ENCODE measurements around the gene LDHAL6B. TPM values are rescaled to one million over a fixed set of nuclear protein-coding genes. Genes with fewer than 3 reads are reported as not detected.

Gene LDHAL6B
- 0.07 TPM for polyA plus RNA-seq (2013, experiment 1 of 2)
- polyA plus RNA-seq (2013, experiment 2 of 2), result 0.11 TPM

GRCh38 chr15:59206623-59207183, at the start of gene LDHAL6B:
TSS of gene LDHAL6B (plus strand) at chr15:59206843. CDS start at chr15:59206941, 98 bp downstream.
- no peak within 1 kb of the TSS for H3K14ac ChIP-seq (ENCODE audit: low read length)
- no peak within 1 kb of the TSS for H3K4ac ChIP-seq (ENCODE audit: low read length)
- H3K27ac ChIP-seq (replicated peaks; ENCODE audit: low read length), result no peak within 1 kb of the TSS
- no peak within 1 kb of the TSS for H2AFZ ChIP-seq (ENCODE audit: low read length)
- H3K18ac ChIP-seq (ENCODE audit: low read length), result no peak within 1 kb of the TSS
- no peak within 1 kb of the TSS for H4K91ac ChIP-seq (ENCODE audit: low read depth, low read length, poor library complexity)
- H2BK15ac ChIP-seq (ENCODE audit: low read length), result no peak within 1 kb of the TSS
- H3K23ac ChIP-seq (ENCODE audit: low read depth, low read length, poor library complexity), result peak within 1 kb of the TSS; percentile 69
- no peak within 1 kb of the TSS for H2AK5ac ChIP-seq (ENCODE audit: low read depth, low read length)
- no peak within 1 kb of the TSS for H3K4me3 ChIP-seq (ENCODE audit: low read length in 2 of 2)
- H3K27me3 ChIP-seq (ENCODE audit: control insufficient read depth in 3 of 3, insufficient read depth in 3 of 3, low read depth in 1 of 3, low read length in 3 of 3), result no peaks in the 10 kb centered on the region
- H2BK5ac ChIP-seq (ENCODE audit: low read length), result no peak within 1 kb of the TSS
- DNase-seq (ENCODE audit: low spot score), result no peak
- no peak within 1 kb of the TSS for H3K4me2 ChIP-seq (ENCODE audit: insufficient read depth, low read length, poor library complexity, severe bottlenecking)
- H3K79me1 ChIP-seq (ENCODE audit: low read depth, low read length), result no peaks in the 10 kb centered on the region
- no CpG with 5 or more reads among the region's 30 CpGs for WGBS, 2 donors (ENCODE audit: extremely low coverage in 2 of 2, insufficient read length in 2 of 2, insufficient replicate concordance in 1 of 2)
- peaks cover 0 to 1% of the 10 kb centered on the region in 2 donors for H3K4me1 ChIP-seq (ENCODE audit: control insufficient read depth in 2 of 2, insufficient read depth in 1 of 2, low read depth in 1 of 2, low read length in 2 of 2)
- H4K8ac ChIP-seq (ENCODE audit: low read depth, low read length), result no peak within 1 kb of the TSS
- peaks cover 2 to 64% of the 10 kb centered on the region in 2 donors for H3K36me3 ChIP-seq (replicated peaks in 1 of 2; ENCODE audit: control insufficient read depth in 2 of 2, insufficient read depth in 2 of 2, low read length in 2 of 2)
- no peak within 1 kb of the TSS for H2BK120ac ChIP-seq (ENCODE audit: low read depth, low read length)
- H3K9me3 ChIP-seq (replicated peaks in 1 of 2; ENCODE audit: control insufficient read depth in 2 of 2, insufficient read depth in 1 of 2, low read depth in 1 of 2, low read length in 2 of 2), result no peaks in the 10 kb centered on the region
- no peak within 1 kb of the TSS for H3K9ac ChIP-seq (ENCODE audit: low read depth, low read length, poor library complexity)
- H2BK12ac ChIP-seq (ENCODE audit: low read length), result no peak within 1 kb of the TSS

GRCh38 chr15:59157396-59157795, 49.2 kb upstream of the LDHAL6B start:
- Histone ChIP-seq H3K27ac (replicated peaks; ENCODE audit: low read length) (no peak overlapping the region), H3K23ac (ENCODE audit: low read depth, low read length, poor library complexity) (no peak overlapping the region), H3K9me3 (replicated peaks in 1 of 2; ENCODE audit: control insufficient read depth in 2 of 2, insufficient read depth in 1 of 2, low read depth in 1 of 2, low read length in 2 of 2) (no peaks in the 10 kb centered on the region), H2BK15ac (ENCODE audit: low read length) (no peak overlapping the region), H3K9ac (ENCODE audit: low read depth, low read length, poor library complexity) (no peak overlapping the region), H2BK5ac (ENCODE audit: low read length) (no peak overlapping the region), H3K4me3 (ENCODE audit: low read length in 2 of 2) (no peak overlapping the region), H3K4ac (ENCODE audit: low read length) (no peak overlapping the region), H2BK12ac (ENCODE audit: low read length) (no peak overlapping the region), H2AFZ (ENCODE audit: low read length) (no peak overlapping the region), H4K91ac (ENCODE audit: low read depth, low read length, poor library complexity) (no peak overlapping the region), H2AK5ac (ENCODE audit: low read depth, low read length) (no peak overlapping the region), H3K27me3 (ENCODE audit: control insufficient read depth in 3 of 3, insufficient read depth in 3 of 3, low read depth in 1 of 3, low read length in 3 of 3) (no peaks in the 10 kb centered on the region), H2BK120ac (ENCODE audit: low read depth, low read length) (no peak overlapping the region), H3K79me1 (ENCODE audit: low read depth, low read length) (no peaks in the 10 kb centered on the region), H3K4me1 (ENCODE audit: control insufficient read depth in 2 of 2, insufficient read depth in 1 of 2, low read depth in 1 of 2, low read length in 2 of 2) (peaks cover 0 to 2% of the 10 kb centered on the region in 2 donors), H3K4me2 (ENCODE audit: insufficient read depth, low read length, poor library complexity, severe bottlenecking) (no peak overlapping the region), H3K14ac (ENCODE audit: low read length) (no peak overlapping the region), H4K8ac (ENCODE audit: low read depth, low read length) (no peak overlapping the region), H3K18ac (ENCODE audit: low read length) (no peak overlapping the region), H3K36me3 (replicated peaks in 1 of 2; ENCODE audit: control insufficient read depth in 2 of 2, insufficient read depth in 2 of 2, low read length in 2 of 2) (peaks cover 9 to 80% of the 10 kb centered on the region in 2 donors)
- DNase-seq (ENCODE audit: low spot score), result no peak
- no CpG with 5 or more reads among the region's 5 CpGs for WGBS, 2 donors (ENCODE audit: extremely low coverage in 2 of 2, insufficient read length in 2 of 2, insufficient replicate concordance in 1 of 2)

- no CpG with 5 or more reads among the region's 9 CpGs for WGBS, 2 donors (ENCODE audit: extremely low coverage in 2 of 2, insufficient read length in 2 of 2, insufficient replicate concordance in 1 of 2)
- Histone ChIP-seq H3K79me1 (ENCODE audit: low read depth, low read length) (no peaks in the 10 kb centered on the region), H3K9me3 (replicated peaks in 1 of 2; ENCODE audit: control insufficient read depth in 2 of 2, insufficient read depth in 1 of 2, low read depth in 1 of 2, low read length in 2 of 2) (no peaks in the 10 kb centered on the region), H4K8ac (ENCODE audit: low read depth, low read length) (no peak overlapping the region), H3K4me2 (ENCODE audit: insufficient read depth, low read length, poor library complexity, severe bottlenecking) (no peak overlapping the region), H3K36me3 (replicated peaks in 1 of 2; ENCODE audit: control insufficient read depth in 2 of 2, insufficient read depth in 2 of 2, low read length in 2 of 2) (peaks cover 9 to 74% of the 10 kb centered on the region in 2 donors), H2BK12ac (ENCODE audit: low read length) (no peak overlapping the region), H3K23ac (ENCODE audit: low read depth, low read length, poor library complexity) (no peak overlapping the region), H3K4me3 (ENCODE audit: low read length in 2 of 2) (no peak overlapping the region), H3K14ac (ENCODE audit: low read length) (no peak overlapping the region), H2AFZ (ENCODE audit: low read length) (no peak overlapping the region), H2BK15ac (ENCODE audit: low read length) (no peak overlapping the region), H3K27me3 (ENCODE audit: control insufficient read depth in 3 of 3, insufficient read depth in 3 of 3, low read depth in 1 of 3, low read length in 3 of 3) (no peaks in the 10 kb centered on the region), H3K9ac (ENCODE audit: low read depth, low read length, poor library complexity) (no peak overlapping the region), H3K4ac (ENCODE audit: low read length) (no peak overlapping the region), H3K27ac (replicated peaks; ENCODE audit: low read length) (no peak overlapping the region), H3K18ac (ENCODE audit: low read length) (no peak overlapping the region), H2BK5ac (ENCODE audit: low read length) (no peak overlapping the region), H2BK120ac (ENCODE audit: low read depth, low read length) (no peak overlapping the region), H2AK5ac (ENCODE audit: low read depth, low read length) (no peak overlapping the region), H4K91ac (ENCODE audit: low read depth, low read length, poor library complexity) (no peak overlapping the region), H3K4me1 (ENCODE audit: control insufficient read depth in 2 of 2, insufficient read depth in 1 of 2, low read depth in 1 of 2, low read length in 2 of 2) (peaks cover 0 to 2% of the 10 kb centered on the region in 2 donors)
- no peak for DNase-seq (ENCODE audit: low spot score)
Measured at GRCh38 chr15:59157840-59158700, 48.6 kb upstream of the LDHAL6B start.

- Histone ChIP-seq H2AFZ (ENCODE audit: low read length) (no peak overlapping the region), H3K4me2 (ENCODE audit: insufficient read depth, low read length, poor library complexity, severe bottlenecking) (no peak overlapping the region), H3K27me3 (ENCODE audit: control insufficient read depth in 3 of 3, insufficient read depth in 3 of 3, low read depth in 1 of 3, low read length in 3 of 3) (no peaks in the 10 kb centered on the region), H2BK5ac (ENCODE audit: low read length) (no peak overlapping the region), H2AK5ac (ENCODE audit: low read depth, low read length) (no peak overlapping the region), H3K9ac (ENCODE audit: low read depth, low read length, poor library complexity) (no peak overlapping the region), H3K4ac (ENCODE audit: low read length) (no peak overlapping the region), H3K14ac (ENCODE audit: low read length) (no peak overlapping the region), H3K36me3 (replicated peaks in 1 of 2; ENCODE audit: control insufficient read depth in 2 of 2, insufficient read depth in 2 of 2, low read length in 2 of 2) (peaks cover 9 to 68% of the 10 kb centered on the region in 2 donors), H3K23ac (ENCODE audit: low read depth, low read length, poor library complexity) (no peak overlapping the region), H3K79me1 (ENCODE audit: low read depth, low read length) (no peaks in the 10 kb centered on the region), H4K91ac (ENCODE audit: low read depth, low read length, poor library complexity) (no peak overlapping the region), H3K4me3 (ENCODE audit: low read length in 2 of 2) (no peak overlapping the region), H3K27ac (replicated peaks; ENCODE audit: low read length) (no peak overlapping the region), H2BK120ac (ENCODE audit: low read depth, low read length) (no peak overlapping the region), H3K9me3 (replicated peaks in 1 of 2; ENCODE audit: control insufficient read depth in 2 of 2, insufficient read depth in 1 of 2, low read depth in 1 of 2, low read length in 2 of 2) (no peaks in the 10 kb centered on the region), H2BK12ac (ENCODE audit: low read length) (no peak overlapping the region), H3K4me1 (ENCODE audit: control insufficient read depth in 2 of 2, insufficient read depth in 1 of 2, low read depth in 1 of 2, low read length in 2 of 2) (peaks cover 0 to 2% of the 10 kb centered on the region in 2 donors), H3K18ac (ENCODE audit: low read length) (no peak overlapping the region), H4K8ac (ENCODE audit: low read depth, low read length) (no peak overlapping the region), H2BK15ac (ENCODE audit: low read length) (no peak overlapping the region)
- WGBS, 2 donors (ENCODE audit: extremely low coverage in 2 of 2, insufficient read length in 2 of 2, insufficient replicate concordance in 1 of 2), result no CpG with 5 or more reads among the region's 7 CpGs
- DNase-seq (ENCODE audit: low spot score), result no peak
Measured at GRCh38 chr15:59158701-59159034, 48.0 kb upstream of the LDHAL6B start.
